ENCODE data around the gene TMED9.

DNA sequence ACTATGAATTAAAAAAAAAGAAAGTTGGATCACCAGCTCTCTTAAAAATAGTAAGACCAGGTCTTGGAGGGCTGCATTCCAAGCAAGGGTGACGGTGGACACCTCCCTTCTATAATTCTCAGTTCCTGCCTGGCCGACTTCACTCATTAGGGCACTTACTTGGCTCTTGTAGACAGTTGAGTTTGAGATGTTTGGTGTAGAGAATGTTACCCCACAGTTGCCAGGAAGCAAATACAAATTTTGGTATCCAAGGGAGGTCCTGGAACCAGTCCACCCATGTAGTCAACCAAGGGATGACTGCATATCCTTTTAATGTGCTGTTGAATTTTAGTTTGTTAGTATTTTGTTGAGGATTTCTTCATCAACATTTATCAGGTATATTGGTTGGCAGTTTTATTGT, 28.6 kb downstream of the TMED9 start:
- TF ChIP-seq POLR2A (IDR thresholded peaks at IDR 0.05) (no peak), POLR2AphosphoS5 (IDR thresholded peaks at IDR 0.05) (no peak), EP300 (IDR thresholded peaks at IDR 0.05) (no peak)
- TF ChIP-seq, protein P1, sequence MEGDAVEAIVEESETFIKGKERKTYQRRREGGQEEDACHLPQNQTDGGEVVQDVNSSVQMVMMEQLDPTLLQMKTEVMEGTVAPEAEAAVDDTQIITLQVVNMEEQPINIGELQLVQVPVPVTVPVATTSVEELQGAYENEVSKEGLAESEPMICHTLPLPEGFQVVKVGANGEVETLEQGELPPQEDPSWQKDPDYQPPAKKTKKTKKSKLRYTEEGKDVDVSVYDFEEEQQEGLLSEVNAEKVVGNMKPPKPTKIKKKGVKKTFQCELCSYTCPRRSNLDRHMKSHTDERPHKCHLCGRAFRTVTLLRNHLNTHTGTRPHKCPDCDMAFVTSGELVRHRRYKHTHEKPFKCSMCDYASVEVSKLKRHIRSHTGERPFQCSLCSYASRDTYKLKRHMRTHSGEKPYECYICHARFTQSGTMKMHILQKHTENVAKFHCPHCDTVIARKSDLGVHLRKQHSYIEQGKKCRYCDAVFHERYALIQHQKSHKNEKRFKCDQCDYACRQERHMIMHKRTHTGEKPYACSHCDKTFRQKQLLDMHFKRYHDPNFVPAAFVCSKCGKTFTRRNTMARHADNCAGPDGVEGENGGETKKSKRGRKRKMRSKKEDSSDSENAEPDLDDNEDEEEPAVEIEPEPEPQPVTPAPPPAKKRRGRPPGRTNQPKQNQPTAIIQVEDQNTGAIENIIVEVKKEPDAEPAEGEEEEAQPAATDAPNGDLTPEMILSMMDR (IDR thresholded peaks at IDR 0.05) = no peak
